HG03103 (cell line): ENCODE data around the gene ARID1B.

Experiments
- ATAC-seq: cut with Tn5 transposase; IDR thresholded peaks from one replicate; pipeline ENCODE4 v1.9.1; 2021; ENCODE audit warnings: low read depth; ENCODE audit not compliant: unreplicated experiment

ARID1B gene

DNA sequence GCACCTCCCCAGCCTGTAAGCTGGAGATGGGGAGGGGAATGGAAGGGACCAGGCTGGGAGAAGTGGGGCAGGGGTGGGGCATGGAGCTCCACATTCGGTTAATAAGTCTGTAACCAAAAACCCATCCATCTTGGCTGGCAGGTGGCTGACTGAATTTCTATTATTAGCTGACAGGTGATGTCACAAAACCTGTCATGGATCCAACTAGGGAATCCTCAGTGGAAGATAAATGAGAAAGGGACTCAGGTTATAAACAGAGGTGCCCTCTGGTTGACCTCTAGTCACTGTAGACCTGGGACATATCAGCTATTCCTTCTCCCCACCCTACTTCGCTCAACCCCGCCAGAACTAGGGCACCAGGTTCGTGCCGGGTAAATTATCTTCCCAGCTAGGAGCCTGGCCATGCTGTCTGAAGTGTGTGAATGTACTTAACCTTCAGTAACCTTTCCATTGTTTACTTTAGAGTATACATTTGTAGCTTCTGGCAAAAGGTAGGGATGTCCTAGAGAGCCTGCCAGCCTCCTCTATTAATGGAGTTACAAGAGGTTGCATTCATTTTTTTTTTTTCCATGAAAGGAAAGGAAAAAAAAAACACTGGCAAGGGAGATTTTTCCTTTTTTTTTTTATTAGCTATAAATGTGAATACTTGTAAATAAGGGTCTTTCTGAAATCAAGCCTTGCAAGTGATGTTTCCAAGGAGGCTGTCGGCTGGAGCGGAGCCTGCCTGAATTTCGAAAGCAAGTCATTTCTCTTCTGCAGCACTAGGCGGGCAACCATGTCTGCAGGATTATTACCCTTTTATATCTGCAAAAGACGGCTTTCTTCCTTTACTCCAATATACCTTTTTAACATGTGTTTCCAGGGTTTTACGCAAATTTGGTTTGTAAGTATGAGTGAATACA, 410.3 kb downstream of the ARID1B start:
- ATAC-seq, result no peak

DNA sequence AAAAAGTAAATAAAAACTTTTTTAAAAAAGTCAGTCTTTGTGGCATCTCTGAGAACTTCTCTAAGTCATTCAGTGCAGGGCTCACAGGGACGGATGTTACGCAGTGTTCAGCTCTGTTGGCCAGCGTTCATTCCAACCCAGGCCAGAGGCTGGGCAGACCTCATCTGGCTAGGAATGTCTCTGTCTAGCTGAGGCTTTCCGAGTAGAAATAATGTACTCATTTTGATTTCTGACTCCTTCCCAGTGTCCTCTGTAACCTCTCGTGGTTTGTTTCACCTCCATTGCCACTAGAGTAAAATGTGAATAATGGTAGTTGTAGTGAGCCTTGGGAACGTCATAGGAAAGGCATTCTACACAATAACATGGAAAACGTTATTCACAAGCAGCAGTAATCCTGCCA, 411.0 kb downstream of the ARID1B start:
- ATAC-seq, result no peak

DNA sequence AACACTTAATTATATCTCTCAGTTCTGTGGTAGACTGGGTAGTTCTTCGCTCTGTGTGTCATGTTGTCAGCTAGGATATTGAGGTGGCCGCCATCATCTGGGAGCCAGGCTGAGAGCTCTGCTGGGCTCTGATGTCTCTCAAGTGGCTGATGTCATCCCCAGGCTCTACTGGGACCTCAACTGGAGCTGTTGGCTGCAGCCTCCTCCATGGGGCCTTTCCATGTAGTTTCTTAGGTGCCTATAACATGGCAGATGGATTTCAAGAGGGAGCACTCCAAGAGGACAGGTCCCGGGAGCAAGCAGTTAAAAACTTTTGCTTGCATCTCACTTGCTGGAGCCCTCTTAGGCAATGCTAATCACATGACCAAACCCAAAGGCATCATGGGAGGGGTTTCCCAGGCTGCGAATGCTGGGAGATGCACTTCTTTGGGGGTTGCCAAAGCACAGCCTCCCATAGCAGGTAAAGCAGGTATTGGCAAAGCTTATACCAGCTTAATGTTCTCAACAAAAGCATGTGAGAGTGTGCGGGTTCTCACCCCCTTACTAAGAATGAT, 416.3 kb downstream of the ARID1B start:
- no peak for ATAC-seq

DNA sequence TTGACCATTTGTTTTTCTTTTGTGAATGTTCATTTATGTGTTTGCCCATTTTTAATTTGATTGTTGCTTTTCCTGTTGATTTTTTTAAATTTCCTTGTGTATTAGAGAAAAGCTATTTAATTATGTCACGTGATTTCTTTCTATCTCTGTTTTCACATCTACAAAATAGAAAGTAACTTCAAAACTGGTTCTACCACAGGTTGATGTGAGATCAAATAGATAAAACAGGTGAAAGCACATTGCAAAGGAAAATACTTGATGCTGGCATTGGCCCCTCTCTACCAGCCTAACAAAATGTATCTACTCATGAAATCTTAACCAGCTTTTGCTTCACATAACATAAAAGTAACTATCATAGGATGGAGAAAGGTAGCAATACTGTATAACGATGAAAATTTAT, 416.9 kb downstream of the ARID1B start:
- no peak for ATAC-seq

DNA sequence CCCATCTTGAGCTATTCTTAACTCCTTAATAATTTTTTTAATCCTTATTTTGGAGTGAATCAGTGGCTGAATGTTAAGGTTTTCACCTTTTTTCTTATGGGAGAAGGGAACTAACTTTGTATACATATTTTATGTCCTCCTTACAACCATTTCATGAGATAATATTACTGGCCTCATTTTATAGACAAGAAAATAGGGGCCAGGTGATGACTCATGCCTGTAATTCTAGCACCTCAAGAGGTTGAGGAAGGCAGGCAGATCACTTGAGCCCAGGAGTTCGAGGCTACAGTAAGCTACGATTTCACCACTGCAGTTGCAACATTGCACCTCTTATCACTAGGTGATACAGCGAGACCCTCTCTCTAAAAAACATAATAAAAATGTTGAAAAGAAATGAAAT, 417.5 kb downstream of the ARID1B start:
- no peak for ATAC-seq

DNA sequence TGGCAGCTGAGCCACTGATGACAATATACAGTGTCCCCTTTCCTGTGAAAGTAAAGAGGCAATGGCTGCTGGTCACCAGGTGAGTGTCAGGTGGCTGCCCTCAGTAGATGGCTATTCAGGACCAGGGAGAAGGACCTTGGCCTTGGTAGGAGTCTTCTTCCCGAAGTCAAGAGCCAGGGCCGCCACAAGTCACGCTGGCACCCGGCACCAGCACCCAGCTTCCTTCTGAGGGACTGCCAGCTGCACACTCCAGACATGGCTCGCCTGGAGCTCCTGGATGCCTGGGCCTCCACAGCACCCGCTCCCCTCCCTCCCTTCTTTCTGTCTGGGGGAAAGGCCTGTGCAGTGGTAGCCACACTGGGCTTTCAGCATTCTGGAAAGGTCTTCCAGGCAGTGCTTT, 419.2 kb downstream of the ARID1B start:
- no peak for ATAC-seq

DNA sequence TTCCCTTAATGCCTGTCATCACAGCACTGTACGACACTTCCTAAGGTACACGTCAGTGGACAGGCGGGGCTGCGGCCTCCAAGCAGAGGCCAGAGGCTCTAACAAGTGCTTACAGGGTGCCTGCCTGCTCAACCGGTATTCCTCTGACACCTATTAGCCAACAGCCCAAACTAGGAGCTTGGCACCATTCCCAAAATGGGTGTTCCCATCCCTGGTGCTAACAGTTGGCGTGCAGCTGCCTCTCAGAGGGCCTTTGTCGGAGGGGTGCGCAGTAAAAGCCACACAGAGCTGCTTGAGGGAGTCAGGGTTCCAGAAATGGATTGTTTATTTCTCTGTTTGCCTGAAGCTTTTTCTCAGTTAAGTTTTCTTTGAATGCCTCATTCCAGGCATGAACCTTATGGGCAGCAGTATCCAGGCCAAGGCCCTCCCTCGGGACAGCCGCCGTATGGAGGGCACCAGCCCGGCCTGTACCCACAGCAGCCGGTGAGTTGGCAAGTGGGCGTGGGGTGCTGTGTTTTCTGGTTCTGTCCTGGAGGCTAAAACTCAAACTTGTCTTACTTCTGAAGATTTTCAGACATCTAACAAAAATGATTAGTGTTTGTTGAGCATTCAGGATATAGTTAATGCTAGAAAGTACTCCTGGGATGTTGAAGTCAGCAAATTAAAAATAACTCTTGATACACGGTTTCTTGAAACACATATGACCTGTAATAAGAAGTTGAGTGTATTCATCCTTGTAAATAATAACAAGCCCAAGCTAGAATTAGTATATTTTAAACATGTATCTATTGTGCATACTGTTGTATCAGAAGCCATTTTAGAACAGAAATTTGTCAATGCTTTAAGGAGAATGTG, 421.5 kb downstream of the ARID1B start:
- ATAC-seq, result no peak

DNA sequence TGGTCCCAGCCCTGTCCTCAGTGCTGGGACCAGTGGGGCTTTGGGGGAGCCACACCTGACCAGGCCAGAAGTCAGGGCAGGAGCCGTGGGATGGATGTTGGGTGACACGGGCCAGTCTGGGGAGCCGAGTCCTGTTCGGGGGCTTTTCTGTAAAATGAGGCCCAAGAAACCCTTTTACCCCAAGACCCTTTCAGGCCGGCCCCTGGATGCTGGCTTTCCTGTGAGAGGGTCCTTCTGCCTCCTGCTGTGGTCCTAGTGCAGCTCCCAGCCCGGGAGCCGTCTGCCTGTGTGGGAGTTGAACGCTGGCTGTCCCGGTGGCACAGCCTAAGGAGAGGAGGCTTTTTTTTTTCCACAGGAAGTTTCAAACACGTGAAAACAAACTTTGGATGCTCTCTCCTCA, 422.9 kb downstream of the ARID1B start:
- ATAC-seq, result no peak

DNA sequence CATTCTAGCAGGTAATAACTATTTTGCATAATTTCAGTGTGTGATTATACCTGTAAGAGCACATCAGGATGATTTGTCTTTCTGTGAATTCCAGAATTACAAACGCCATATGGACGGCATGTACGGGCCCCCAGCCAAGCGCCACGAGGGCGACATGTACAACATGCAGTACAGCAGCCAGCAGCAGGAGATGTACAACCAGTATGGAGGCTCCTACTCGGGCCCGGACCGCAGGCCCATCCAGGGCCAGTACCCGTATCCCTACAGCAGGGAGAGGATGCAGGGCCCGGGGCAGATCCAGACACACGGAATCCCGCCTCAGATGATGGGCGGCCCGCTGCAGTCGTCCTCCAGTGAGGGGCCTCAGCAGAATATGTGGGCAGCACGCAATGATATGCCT, 423.4 kb downstream of the ARID1B start:
- ATAC-seq, result no peak

DNA sequence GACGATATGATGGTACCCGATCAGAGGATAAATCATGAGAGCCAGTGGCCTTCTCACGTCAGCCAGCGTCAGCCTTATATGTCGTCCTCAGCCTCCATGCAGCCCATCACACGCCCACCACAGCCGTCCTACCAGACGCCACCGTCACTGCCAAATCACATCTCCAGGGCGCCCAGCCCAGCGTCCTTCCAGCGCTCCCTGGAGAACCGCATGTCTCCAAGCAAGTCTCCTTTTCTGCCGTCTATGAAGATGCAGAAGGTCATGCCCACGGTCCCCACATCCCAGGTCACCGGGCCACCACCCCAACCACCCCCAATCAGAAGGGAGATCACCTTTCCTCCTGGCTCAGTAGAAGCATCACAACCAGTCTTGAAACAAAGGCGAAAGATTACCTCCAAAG, 423.9 kb downstream of the ARID1B start:
- no peak for ATAC-seq

DNA sequence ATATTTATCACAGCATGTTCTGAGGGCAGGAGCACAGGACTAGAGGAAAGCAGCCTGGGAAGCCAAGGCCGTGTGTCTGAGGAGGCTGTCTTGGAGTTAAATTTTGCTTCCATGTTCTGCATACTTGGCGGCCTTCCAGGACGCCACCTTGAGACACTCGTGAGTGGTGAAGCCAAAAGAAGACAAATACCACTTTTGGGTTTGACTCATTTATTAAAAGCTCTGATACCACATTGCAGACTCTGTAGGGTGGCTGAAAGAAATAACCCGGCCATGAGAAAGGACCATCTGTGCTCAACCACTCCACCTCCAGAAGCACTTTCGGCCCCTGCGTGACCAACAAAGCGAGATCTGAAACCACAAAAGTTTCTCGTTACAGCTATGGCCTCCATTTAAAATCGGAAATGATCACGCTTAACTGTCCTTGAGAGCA, 426.1 kb downstream of the ARID1B start:
- ATAC-seq, result peak; percentile 98

DNA sequence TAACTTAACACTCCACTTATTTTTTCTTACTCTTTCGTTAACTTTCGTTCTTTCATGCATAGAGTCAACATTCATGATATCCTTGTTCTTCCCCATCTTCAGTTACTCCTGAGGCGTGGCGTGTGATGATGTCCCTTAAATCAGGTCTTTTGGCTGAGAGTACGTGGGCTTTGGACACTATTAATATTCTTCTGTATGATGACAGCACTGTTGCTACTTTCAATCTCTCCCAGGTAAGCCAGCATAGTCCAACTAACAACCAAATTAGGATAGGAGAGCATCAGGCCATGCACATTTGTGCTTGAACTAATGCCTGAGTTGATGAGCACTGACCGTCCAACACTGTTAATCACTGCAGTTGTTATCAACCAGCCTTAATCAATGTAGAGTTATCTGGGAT, 426.6 kb downstream of the ARID1B start:
- ATAC-seq, result peak; percentile 10

DNA sequence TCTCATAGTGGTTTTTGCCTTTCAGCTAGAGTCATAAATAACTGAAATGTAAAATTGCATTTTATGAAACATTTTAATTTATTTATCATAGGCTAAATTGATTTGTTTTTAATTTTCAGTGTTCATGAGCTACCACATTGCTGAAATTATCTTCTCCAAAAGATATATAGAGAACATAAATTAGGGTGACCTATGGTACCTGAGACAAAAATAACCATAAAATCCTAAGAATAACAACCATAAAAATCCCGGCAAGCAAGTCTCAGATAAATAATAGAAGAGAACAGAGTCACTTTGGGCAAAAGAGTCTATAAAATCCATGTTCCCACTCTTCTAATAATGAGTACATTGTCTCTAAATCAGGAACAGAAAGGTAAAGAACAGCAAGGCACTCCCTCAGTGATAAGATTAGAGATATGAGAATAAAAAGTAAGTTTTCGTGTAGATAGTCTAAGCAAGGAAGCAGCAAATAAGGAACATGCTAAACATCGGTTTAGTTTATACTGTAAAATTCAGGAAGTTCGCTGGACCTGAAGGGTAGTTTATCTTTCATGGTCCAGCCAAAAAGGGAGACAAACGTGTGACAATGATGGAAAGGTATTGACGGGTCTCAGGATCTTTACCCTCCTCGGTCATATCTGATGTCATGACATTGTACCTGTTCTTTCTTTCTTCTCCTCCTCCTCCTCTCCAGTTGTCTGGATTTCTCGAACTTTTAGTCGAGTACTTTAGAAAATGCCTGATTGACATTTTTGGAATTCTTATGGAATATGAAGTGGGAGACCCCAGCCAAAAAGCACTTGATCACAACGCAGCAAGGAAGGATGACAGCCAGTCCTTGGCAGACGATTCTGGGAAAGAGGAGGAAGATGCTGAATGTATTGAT, 428.5 kb downstream of the ARID1B start:
- ATAC-seq, result no peak

DNA sequence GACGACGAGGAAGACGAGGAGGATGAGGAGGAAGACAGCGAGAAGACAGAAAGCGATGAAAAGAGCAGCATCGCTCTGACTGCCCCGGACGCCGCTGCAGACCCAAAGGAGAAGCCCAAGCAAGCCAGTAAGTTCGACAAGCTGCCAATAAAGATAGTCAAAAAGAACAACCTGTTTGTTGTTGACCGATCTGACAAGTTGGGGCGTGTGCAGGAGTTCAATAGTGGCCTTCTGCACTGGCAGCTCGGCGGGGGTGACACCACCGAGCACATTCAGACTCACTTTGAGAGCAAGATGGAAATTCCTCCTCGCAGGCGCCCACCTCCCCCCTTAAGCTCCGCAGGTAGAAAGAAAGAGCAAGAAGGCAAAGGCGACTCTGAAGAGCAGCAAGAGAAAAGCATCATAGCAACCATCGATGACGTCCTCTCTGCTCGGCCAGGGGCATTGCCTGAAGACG, 429.2 kb downstream of the ARID1B start:
- no peak for ATAC-seq

DNA sequence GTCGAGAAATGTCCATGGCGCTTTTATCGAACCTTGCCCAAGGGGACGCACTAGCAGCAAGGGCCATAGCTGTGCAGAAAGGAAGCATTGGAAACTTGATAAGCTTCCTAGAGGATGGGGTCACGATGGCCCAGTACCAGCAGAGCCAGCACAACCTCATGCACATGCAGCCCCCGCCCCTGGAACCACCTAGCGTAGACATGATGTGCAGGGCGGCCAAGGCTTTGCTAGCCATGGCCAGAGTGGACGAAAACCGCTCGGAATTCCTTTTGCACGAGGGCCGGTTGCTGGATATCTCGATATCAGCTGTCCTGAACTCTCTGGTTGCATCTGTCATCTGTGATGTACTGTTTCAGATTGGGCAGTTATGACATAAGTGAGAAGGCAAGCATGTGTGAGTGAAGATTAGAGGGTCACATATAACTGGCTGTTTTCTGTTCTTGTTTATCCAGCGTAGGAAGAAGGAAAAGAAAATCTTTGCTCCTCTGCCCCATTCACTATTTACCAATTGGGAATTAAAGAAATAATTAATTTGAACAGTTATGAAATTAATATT, 430.4 kb downstream of the ARID1B start:
- no peak for ATAC-seq

DNA sequence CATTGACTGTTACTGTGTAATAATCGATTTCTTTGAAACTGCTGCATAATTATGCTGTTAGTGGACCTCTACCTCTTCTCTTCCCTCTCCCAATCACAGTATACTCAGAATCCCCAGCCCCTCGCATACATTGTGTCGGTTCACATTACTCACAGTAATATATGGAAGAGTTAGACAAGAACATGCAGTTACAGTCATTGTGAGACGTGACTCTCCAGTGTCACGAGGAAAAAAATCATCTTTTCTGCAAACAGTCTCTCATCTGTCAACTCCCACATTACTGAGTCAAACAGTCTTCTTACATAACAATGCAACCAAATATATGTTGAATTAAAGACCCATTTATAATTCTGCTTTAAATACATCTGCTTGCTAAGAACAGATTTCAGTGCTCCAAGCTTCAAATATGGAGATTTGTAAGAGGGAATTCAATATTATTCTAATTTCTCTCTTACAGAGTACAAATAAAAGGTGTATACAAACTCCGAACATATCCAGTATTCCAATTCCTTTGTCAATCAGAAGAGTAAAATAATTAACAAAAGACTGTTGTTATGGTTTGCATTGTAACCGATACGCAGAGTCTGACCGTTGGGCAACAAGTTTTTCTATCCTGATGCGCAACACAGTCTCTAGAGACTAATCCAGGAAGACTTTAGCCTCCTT, 432.8 kb downstream of the ARID1B start:
- ATAC-seq, result no peak

DNA sequence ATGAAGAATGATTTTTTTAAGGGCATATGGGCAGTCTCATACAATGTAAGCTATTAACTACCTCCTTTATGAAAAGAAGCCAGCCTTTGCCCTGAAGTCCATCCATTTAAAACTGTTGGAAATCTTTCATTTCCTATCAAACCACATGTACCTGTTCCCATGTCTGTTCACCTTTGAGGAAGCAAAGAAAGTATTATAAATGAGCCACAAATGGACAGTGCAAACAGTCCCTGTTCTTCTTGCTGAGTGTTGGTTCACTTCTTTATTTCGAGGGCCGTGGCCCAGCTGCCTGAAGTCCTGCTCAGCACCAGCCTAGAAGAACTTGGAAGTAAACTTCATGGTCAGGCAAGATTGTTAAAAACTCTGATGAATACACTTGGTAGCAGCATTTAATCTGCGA, 433.8 kb downstream of the ARID1B start:
- no peak for ATAC-seq

DNA sequence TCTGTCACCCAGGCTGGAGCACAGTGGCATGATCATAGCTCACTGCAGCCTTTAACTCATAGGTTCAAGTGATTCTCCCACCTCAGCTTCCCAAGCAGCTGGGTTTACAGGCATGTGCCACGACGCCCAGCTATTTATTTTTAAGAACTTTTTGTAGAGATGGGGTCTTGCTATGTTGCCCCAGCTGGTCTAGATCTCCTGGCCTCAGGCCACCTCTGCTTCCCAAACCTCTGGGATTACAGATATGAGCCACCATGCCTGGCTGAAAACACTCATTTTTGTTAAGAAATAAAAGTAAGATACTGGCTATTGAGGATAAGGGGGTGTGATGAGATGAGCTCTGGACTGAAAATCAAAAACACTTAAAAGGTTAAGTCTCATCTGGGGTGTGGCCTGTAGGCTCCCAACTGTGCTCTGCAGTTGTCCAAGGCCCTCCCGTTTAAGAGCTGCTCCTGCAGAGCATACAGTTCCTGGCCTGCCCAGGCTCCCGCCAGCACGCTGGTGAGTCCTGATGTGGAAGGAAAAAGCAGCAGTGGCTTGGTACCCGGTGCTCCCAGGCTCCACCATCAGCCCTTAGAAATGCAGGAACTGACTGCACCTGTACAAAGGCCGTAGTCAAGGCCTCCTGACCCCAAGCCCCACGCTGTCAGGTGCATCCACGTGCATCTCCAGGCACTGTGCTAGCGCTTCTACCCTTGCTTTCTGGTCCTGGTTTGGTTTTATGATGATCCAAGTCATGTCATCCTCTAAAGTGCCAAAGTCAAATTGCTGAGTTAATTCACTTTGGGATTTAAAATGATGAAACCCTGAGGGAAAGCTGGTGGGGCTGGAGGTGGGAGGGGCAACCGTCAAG, 434.7 kb downstream of the ARID1B start:
- no peak for ATAC-seq

DNA sequence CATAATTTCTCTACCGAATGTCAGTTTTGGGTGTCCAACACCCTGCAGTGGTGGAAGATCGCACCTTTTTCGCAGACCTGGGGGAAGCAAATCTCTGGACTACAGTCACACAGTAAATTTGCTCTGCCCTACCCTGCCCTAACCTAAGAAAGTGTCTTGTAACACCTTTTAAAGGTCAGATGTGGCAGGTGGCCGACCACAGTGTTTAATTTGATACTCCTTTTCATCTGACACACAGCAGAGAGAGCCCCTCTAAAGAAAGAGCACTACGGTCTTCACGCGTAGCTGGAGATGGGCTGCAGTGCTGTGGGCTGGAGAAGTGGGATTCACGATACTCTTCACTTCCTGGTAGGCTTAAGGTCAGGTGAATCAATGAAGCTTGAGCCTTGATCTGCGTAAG, 436.2 kb downstream of the ARID1B start:
- ATAC-seq, result no peak
